ENCODE results near the gene SAPCD2. TPM values are rescaled to one million over a fixed set of nuclear protein-coding genes. Genes with fewer than 3 reads are reported as not detected.

The SAPCD2 gene
- total and polyA plus RNA-seq, 2 of the 4 experiments (the other 2 are of a cell fraction): 3.4 to 4.9 TPM

GRCh38 chr9:137065336-137065967 is 4.9 kb downstream of the SAPCD2 start:
- Histone ChIP-seq H2BK120ac (ENCODE audit: low read depth, low read length) (no peak overlapping the region), H4K5ac (ENCODE audit: low read depth, low read length) (no peak overlapping the region), H2BK15ac (ENCODE audit: low read depth, low read length) (no peak overlapping the region), H4K8ac (ENCODE audit: low read depth in 2 of 2, low read length in 2 of 2) (no peak overlapping the region), H3K36me3 (ENCODE audit: control insufficient read depth, insufficient read depth, low read length) (no peaks in the 10 kb centered on the region), H3K4ac (ENCODE audit: low read depth, low read length) (no peak overlapping the region), H2AK9ac (replicated peaks; ENCODE audit: low read depth, low read length, poor library complexity) (no peak overlapping the region), H3K27ac (ENCODE audit: insufficient read depth, low read length) (no peak overlapping the region), H3K4me1 (ENCODE audit: control insufficient read depth, insufficient read depth, low read length) (peaks cover 3% of the 10 kb centered on the region; the same call in 1 of the 2 replicates), H3K4me2 (ENCODE audit: low read depth, low read length) (no peak overlapping the region), H4K91ac (ENCODE audit: insufficient read depth, low read depth, low read length) (no peak overlapping the region), H2AFZ (replicated peaks; ENCODE audit: low read length, poor library complexity) (no peak overlapping the region), H2AK5ac (ENCODE audit: low read depth, low read length) (no peak overlapping the region), H2BK5ac (ENCODE audit: low read depth, low read length, poor library complexity, severe bottlenecking) (no peak overlapping the region), H4K20me1 (ENCODE audit: insufficient read depth, low read length) (no peaks in the 10 kb centered on the region), H3K4me3 (ENCODE audit: insufficient read depth, low read depth, low read length) (no peak overlapping the region), H3K9ac (ENCODE audit: low read depth, low read length) (no peak overlapping the region), H3K27me3 (ENCODE audit: control insufficient read depth, insufficient read depth, low read length) (no peaks in the 10 kb centered on the region; the same call in 1 of the 2 replicates), H3K56ac (ENCODE audit: extremely low read depth, insufficient read depth, low read length) (no peak overlapping the region), H3K23ac (ENCODE audit: low read depth, low read length) (no peak overlapping the region), H2BK20ac (ENCODE audit: low read depth, low read length) (no peak overlapping the region), H3K9me1 (ENCODE audit: insufficient read depth, low read length) (no peaks in the 10 kb centered on the region), H3K18ac (ENCODE audit: low read depth, low read length) (no peak overlapping the region), H3K79me1 (ENCODE audit: low read depth in 1 of 2, low read length in 2 of 2) (peaks cover 2 to 11% of the 10 kb centered on the region in 2 experiments), H3K9me3 (ENCODE audit: control insufficient read depth, insufficient read depth, low read length) (no peaks in the 10 kb centered on the region), H3K14ac (replicated peaks; ENCODE audit: low read depth, low read length) (no peak overlapping the region)
- no TSS peak for BruUV-seq (replicated peaks)
- no peak for TF ChIP-seq MXI1 (IDR thresholded peaks at IDR 0.05; ENCODE audit: borderline replicate concordance, low read depth, low read length)
- TF ChIP-seq CHD1 (IDR thresholded peaks at IDR 0.05; ENCODE audit: low read depth, low read length): no peak
- TF ChIP-seq CTCF (conservative IDR thresholded peaks at IDR 0.05; ENCODE audit: low read depth, low read length): no peak
- TF ChIP-seq MAZ (IDR thresholded peaks at IDR 0.05; ENCODE audit: borderline replicate concordance, low read depth, low read length): no peak
- no peak for TF ChIP-seq RAD21 (IDR thresholded peaks at IDR 0.05; ENCODE audit: low read length)
- no peak for TF ChIP-seq RCOR1 (IDR thresholded peaks at IDR 0.05; ENCODE audit: insufficient replicate concordance, low read length)
- no peak for TF ChIP-seq SMC3 (IDR thresholded peaks at IDR 0.05; ENCODE audit: low read depth, low read length)
- TF ChIP-seq USF2 (IDR thresholded peaks at IDR 0.05; ENCODE audit: low read depth, low read length): no peak
- TF ChIP-seq POLR2A (IDR thresholded peaks at IDR 0.05; ENCODE audit: low read depth, low read length): no peak
- TF ChIP-seq MAFK (IDR thresholded peaks at IDR 0.05; ENCODE audit: low read depth, low read length): no peak
- CTCF ChIA-PET: interaction anchor here (1.2 kb wide), 1 partner anchor 19 kb away, joined by 4 read pairs; the partner anchor contains the start of gene NPDC1
- POLR2A ChIA-PET (ENCODE audit: unreplicated experiment): no interaction called here
- intact Hi-C loops (cut with micrococcal nuclease): no loop called here
- DNase-seq (no peak), ATAC-seq (ENCODE audit: low read depth) (no peak)
- dilution Hi-C loops (cut with HindIII; ENCODE audit: low sequenced_read_pairs, unreplicated experiment): no loop called here
- 96% methylated on average over 6 of the region's 23 CpGs; no CpG with 5 or more reads in 1 of the 2 experiments for WGBS, 2 experiments (ENCODE audit: extremely low coverage in 2 of 2, insufficient read length in 1 of 2)
- in situ Hi-C loops (cut with MboI; ENCODE audit: low sequenced_read_pairs): no loop called here
